GM23338 (cell line): Measurements from ENCODE around the gene S100A13.

Experiments
- CTCF ChIP-seq, 2 experiments: fragments of 200-600 bp in 1 of 2; sonication (generic) in 1 of 2; conservative IDR thresholded peaks; 2 replicates each; pipeline versions ENCODE4 v1.5.1 to v1.6.1; 2016 to 2017; ENCODE audit warnings: antibody characterized with exemption in 2 of 2, low read depth in 2 of 2, mild to moderate bottlenecking in 2 of 2, moderate library complexity in 1 of 2
- EZH2phosphoT487 ChIP-seq: fragments of 200-600 bp; sonication (generic); IDR thresholded peaks from one replicate; pipeline ENCODE4 v1.8.1; 2018; ENCODE audit warnings: antibody characterized with exemption; ENCODE audit not compliant: unreplicated experiment
- JUNB ChIP-seq: IDR thresholded peaks from one replicate; pipeline ENCODE4 v1.6.1; 2016; ENCODE audit warnings: antibody characterized with exemption; ENCODE audit not compliant: unreplicated experiment
- POLR2AphosphoS5 ChIP-seq: IDR thresholded peaks from 2 replicates; pipeline ENCODE4 v1.6.1; 2016; ENCODE audit warnings: antibody characterized with exemption, low read depth
- REST ChIP-seq: IDR thresholded peaks from one replicate; pipeline ENCODE4 v1.6.1; 2018; ENCODE audit warnings: antibody characterized with exemption; ENCODE audit not compliant: unreplicated experiment
- ZNF331 ChIP-seq: fragments of 250-450 bp; sonication (Bioruptor Pico); IDR thresholded peaks from 2 replicates; pipeline ENCODE4 v1.5.0; 2020; ENCODE audit warnings: low read depth, mild to moderate bottlenecking, moderate library complexity

- TF ChIP-seq CTCF (conservative IDR thresholded peaks at IDR 0.05; ENCODE audit: low read depth in 2 of 2) (no peak), REST (no peak), ZNF331 (CRISPR knock-in tag) (no peak), EZH2phosphoT487 (no peak), POLR2AphosphoS5 (no peak), JUNB (no peak)
These were observed 24.6 kb downstream of the S100A13 start for GRCh38 chr1:153602749-153603148.
